ENCODE results near the gene C12orf76.

C12orf76 gene

DNA sequence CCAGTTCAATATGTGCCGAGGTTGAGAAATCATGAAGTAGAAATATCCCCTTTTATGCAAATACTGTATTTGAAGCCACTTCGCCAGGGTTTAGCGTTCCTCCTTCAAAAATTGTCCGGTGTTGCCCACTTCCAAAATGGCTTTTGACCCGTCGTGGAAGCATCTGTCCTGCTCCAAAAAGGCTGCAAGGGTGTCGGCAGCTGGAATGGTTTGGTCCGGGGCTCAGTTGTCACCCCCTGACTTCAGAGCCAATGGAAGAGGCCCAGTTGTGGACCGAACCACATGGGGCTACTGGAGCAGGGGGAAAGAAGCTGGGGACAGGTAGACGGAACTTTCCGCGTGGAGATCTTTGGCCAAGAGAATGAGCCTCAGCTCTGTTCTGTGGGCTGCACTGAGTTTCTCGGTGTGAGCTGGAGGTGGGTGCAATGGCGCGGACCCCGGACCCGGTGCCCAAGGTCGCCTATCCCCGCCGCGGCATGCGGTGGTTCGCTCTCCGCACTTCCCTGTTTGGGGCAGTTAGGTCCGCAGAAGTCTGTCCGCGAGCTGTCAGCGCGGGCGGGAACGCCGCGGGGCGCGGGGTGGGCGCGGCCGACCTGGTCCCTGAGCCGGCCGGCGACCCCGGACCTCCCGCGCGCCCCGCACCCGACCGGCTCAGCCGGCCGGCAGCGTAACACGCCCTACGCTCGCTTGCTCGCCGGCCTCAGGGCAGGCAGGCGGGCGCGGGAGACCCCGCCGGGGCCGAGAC, 49.2 kb downstream of the C12orf76 start, which contains the start of gene ANKRD13A (continued):
- TF ChIP-seq ZNF791 (tag by site-specific recombination; IDR thresholded peaks at IDR 0.05) (no peak), KLF9 (tag by site-specific recombination; IDR thresholded peaks at IDR 0.05; ENCODE audit: low read depth) (peak; percentile 38; the same call in 1 of the 2 replicates), ZSCAN30 (tag by site-specific recombination; IDR thresholded peaks at IDR 0.05) (peak; percentile 79; the same call in 1 of the 2 replicates), ZNF121 (tag by site-specific recombination; IDR thresholded peaks at IDR 0.05) (no peak), ZIC2 (tag by site-specific recombination; IDR thresholded peaks at IDR 0.05) (peak; percentile 41), ZNF416 (tag by site-specific recombination; IDR thresholded peaks at IDR 0.05) (no peak), ZNF571 (tag by site-specific recombination; IDR thresholded peaks at IDR 0.05) (no peak), ZNF670 (tag by site-specific recombination; IDR thresholded peaks at IDR 0.05; ENCODE audit: low read depth) (no peak), KLF8 (tag by site-specific recombination; IDR thresholded peaks at IDR 0.05) (peak; percentile 89), ZNF335 (tag by site-specific recombination; conservative IDR thresholded peaks at IDR 0.05) (peak; percentile 82), ZNF341 (tag by site-specific recombination; IDR thresholded peaks at IDR 0.05; ENCODE audit: low read depth) (peak; percentile 48), ZNF23 (tag by site-specific recombination; IDR thresholded peaks at IDR 0.05; ENCODE audit: borderline replicate concordance) (no peak), ZEB2 (tag by site-specific recombination; IDR thresholded peaks at IDR 0.05) (peak; percentile 92), ZNF514 (tag by site-specific recombination; IDR thresholded peaks at IDR 0.05) (no peak), ZNF426 (tag by site-specific recombination; IDR thresholded peaks at IDR 0.05) (no peak), ZNF19 (tag by site-specific recombination; IDR thresholded peaks at IDR 0.05; ENCODE audit: low read depth) (no peak), ZNF221 (tag by site-specific recombination; IDR thresholded peaks at IDR 0.05; ENCODE audit: borderline replicate concordance) (peak; percentile 84; the same call in 1 of the 2 replicates), ZNF350 (tag by site-specific recombination; IDR thresholded peaks at IDR 0.05) (no peak), HOXC10 (CRISPR knock-in tag; IDR thresholded peaks at IDR 0.05) (peak; percentile 55; the same call in 1 of the 2 replicates), ZNF660 (tag by site-specific recombination; IDR thresholded peaks at IDR 0.05) (peak; percentile 92), ZBTB8A (tag by site-specific recombination; IDR thresholded peaks at IDR 0.05) (peak; percentile 70), ZFP37 (tag by site-specific recombination; IDR thresholded peaks at IDR 0.05) (peak; percentile 83; the same call in 1 of the 2 replicates), ZFHX2 (tag by site-specific recombination; conservative IDR thresholded peaks at IDR 0.05) (peak; percentile 45; the same call in 1 of the 2 replicates), ZNF707 (tag by site-specific recombination; IDR thresholded peaks at IDR 0.05) (no peak), ZNF302 (tag by site-specific recombination; IDR thresholded peaks at IDR 0.05; ENCODE audit: low read depth) (no peak)
- TF ChIP-seq, protein P1, sequence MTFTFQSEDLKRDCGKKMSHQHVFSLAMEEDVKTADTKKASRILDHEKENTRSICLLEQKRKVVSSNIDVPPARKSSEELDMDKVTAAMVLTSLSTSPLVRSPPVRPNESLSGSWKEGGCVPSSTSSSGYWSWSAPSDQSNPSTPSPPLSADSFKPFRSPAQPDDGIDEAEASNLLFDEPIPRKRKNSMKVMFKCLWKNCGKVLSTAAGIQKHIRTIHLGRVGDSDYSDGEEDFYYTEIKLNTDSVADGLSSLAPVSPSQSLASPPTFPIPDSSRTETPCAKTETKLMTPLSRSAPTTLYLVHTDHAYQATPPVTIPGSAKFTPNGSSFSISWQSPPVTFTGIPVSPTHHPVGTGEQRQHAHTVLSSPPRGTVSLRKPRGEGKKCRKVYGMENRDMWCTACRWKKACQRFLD (tag by site-specific recombination; IDR thresholded peaks at IDR 0.05), result no peak
- TF ChIP-seq, protein P2, sequence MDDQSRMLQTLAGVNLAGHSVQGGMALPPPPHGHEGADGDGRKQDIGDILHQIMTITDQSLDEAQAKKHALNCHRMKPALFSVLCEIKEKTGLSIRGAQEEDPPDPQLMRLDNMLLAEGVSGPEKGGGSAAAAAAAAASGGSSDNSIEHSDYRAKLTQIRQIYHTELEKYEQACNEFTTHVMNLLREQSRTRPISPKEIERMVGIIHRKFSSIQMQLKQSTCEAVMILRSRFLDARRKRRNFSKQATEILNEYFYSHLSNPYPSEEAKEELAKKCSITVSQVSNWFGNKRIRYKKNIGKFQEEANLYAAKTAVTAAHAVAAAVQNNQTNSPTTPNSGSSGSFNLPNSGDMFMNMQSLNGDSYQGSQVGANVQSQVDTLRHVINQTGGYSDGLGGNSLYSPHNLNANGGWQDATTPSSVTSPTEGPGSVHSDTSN (CRISPR knock-in tag; IDR thresholded peaks at IDR 0.05), result 0 out of 2 replicates have a peak, but pooled peaks have one; percentile 41
- TF ChIP-seq, protein P3, sequence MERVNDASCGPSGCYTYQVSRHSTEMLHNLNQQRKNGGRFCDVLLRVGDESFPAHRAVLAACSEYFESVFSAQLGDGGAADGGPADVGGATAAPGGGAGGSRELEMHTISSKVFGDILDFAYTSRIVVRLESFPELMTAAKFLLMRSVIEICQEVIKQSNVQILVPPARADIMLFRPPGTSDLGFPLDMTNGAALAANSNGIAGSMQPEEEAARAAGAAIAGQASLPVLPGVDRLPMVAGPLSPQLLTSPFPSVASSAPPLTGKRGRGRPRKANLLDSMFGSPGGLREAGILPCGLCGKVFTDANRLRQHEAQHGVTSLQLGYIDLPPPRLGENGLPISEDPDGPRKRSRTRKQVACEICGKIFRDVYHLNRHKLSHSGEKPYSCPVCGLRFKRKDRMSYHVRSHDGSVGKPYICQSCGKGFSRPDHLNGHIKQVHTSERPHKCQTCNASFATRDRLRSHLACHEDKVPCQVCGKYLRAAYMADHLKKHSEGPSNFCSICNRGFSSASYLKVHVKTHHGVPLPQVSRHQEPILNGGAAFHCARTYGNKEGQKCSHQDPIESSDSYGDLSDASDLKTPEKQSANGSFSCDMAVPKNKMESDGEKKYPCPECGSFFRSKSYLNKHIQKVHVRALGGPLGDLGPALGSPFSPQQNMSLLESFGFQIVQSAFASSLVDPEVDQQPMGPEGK (tag by site-specific recombination; IDR thresholded peaks at IDR 0.05), result peak; percentile 37; the same call in 1 of the 2 replicates
- TF ChIP-seq, protein P4, sequence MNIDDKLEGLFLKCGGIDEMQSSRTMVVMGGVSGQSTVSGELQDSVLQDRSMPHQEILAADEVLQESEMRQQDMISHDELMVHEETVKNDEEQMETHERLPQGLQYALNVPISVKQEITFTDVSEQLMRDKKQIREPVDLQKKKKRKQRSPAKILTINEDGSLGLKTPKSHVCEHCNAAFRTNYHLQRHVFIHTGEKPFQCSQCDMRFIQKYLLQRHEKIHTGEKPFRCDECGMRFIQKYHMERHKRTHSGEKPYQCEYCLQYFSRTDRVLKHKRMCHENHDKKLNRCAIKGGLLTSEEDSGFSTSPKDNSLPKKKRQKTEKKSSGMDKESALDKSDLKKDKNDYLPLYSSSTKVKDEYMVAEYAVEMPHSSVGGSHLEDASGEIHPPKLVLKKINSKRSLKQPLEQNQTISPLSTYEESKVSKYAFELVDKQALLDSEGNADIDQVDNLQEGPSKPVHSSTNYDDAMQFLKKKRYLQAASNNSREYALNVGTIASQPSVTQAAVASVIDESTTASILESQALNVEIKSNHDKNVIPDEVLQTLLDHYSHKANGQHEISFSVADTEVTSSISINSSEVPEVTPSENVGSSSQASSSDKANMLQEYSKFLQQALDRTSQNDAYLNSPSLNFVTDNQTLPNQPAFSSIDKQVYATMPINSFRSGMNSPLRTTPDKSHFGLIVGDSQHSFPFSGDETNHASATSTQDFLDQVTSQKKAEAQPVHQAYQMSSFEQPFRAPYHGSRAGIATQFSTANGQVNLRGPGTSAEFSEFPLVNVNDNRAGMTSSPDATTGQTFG (tag by site-specific recombination; IDR thresholded peaks at IDR 0.05; ENCODE audit: borderline replicate concordance), result peak; percentile 71; the same call in 1 of the 2 replicates
- TF ChIP-seq, protein P5, sequence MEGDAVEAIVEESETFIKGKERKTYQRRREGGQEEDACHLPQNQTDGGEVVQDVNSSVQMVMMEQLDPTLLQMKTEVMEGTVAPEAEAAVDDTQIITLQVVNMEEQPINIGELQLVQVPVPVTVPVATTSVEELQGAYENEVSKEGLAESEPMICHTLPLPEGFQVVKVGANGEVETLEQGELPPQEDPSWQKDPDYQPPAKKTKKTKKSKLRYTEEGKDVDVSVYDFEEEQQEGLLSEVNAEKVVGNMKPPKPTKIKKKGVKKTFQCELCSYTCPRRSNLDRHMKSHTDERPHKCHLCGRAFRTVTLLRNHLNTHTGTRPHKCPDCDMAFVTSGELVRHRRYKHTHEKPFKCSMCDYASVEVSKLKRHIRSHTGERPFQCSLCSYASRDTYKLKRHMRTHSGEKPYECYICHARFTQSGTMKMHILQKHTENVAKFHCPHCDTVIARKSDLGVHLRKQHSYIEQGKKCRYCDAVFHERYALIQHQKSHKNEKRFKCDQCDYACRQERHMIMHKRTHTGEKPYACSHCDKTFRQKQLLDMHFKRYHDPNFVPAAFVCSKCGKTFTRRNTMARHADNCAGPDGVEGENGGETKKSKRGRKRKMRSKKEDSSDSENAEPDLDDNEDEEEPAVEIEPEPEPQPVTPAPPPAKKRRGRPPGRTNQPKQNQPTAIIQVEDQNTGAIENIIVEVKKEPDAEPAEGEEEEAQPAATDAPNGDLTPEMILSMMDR (tag by site-specific recombination; IDR thresholded peaks at IDR 0.05), result no peak
